GM19468 (cell line): ENCODE results near the gene NKX2-3.
A peak's percentile ranks its signal among the peaks of the same experiment; 100 is the strongest.

Experiments
- ATAC-seq: cut with Tn5 transposase; IDR thresholded peaks from one replicate; pipeline ENCODE4 v1.9.1; 2021; ENCODE audit warnings: mild to moderate bottlenecking, moderate library complexity, moderate number of reproducible peaks; ENCODE audit not compliant: unreplicated experiment; ENCODE audit errors: extremely low read depth

NKX2-3 gene

GRCh38 chr10:99537989-99538917 lies 5.5 kb downstream of the NKX2-3 start:
- ATAC-seq, result no peak

GRCh38 chr10:99539120-99539519 lies 6.4 kb downstream of the NKX2-3 start:
- ATAC-seq, result no peak

DNA sequence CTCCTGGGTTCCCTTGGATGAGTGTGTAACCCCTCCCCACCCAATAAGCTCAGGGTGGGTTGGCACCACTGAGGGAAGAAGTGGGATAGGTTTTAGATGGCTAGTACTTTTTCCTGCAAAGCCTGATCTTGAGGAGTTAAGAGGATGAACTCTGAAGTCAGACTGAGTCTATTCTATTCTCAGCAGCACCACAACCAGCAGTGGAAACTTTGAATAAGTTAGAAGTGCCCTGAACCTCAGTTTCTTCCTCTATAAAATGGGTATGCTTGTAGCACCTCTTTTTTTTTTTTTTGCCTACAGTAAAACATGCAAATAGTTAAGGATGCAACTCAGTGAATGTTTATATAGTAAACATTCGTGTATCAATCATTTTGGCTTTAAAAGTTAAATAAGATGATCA lies 7.1 kb downstream of the NKX2-3 start:
- no peak for ATAC-seq

- no peak for ATAC-seq
Observed at GRCh38 chr10:99540306-99540656, 7.5 kb downstream of the NKX2-3 start.

- ATAC-seq, result no peak
Observed at GRCh38 chr10:99540657-99541531, 8.2 kb downstream of the NKX2-3 start.

- no peak for ATAC-seq
Observed at GRCh38 chr10:99544322-99544721, 11.6 kb downstream of the NKX2-3 start.

GRCh38 chr10:99548041-99548530 lies 15.3 kb downstream of the NKX2-3 start:
- no peak for ATAC-seq

- ATAC-seq, result no peak
Observed at GRCh38 chr10:99551158-99551557, 18.4 kb downstream of the NKX2-3 start.

DNA sequence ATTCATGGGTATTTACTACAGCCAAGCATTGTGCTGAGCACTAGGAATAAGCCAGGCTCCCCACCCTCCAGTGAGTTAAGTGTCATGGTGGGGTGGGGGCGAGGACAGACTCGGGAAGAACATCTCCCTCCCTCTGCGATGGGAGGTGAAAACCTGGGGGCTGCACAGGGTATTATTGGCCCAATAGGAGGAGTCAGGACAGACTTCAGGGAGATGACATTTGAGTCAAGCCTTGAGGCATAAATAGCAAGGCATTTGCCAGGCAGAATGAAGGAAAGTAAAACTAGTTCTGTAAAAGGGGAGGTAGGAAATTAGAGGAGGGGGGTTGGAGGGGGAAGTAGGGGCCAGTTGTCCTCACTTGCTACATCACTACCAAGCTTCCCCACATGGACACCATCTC lies 18.9 kb downstream of the NKX2-3 start:
- ATAC-seq, result no peak

GRCh38 chr10:99555371-99555770 lies 22.6 kb downstream of the NKX2-3 start:
- no peak for ATAC-seq

GRCh38 chr10:99555825-99556523 lies 23.2 kb downstream of the NKX2-3 start:
- peak; percentile 75 for ATAC-seq

GRCh38 chr10:99557044-99557443 lies 24.3 kb downstream of the NKX2-3 start:
- ATAC-seq, result no peak

DNA sequence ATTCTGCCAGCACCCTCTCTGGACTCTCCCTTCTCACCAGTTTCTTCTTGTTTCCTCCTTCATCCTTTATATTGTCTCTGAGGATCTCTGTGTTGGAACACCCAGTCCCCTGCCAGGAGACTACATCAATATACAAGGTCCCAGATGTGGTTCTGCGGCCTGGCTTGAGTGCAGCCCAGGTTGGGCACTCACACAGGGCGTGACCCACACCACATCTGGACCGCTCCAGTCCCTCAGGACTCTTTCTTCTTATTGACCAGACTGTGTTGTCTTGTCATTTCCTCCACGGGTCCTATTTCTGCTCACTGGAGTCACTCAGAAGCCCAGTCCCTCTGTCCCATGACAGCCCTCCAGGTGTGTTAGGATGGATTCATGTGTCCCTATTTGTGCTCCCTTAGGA lies 26.0 kb downstream of the NKX2-3 start:
- no peak for ATAC-seq

- no peak for ATAC-seq
Observed at GRCh38 chr10:99560277-99561126, 27.8 kb downstream of the NKX2-3 start.

DNA sequence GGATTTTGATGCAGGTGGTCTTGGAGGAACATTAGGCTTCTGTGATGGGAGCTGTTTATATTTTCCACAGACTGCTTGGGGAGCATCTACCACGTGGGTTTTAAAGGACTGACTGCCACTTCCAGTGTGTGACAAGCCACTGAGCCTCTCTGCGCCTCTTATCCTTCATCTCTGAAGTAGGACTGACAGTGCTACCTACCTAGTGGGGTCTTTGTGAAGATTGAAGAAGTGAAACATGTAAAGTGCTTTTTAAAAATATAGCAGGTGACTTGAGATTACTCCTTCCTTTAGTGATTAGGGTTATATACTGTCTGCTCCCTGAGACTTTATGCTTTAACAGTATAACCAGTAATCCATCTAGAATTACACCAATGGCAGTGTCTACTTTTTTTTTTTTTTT lies 29.9 kb downstream of the NKX2-3 start:
- ATAC-seq, result no peak

GRCh38 chr10:99564361-99564760 lies 31.6 kb downstream of the NKX2-3 start:
- no peak for ATAC-seq

DNA sequence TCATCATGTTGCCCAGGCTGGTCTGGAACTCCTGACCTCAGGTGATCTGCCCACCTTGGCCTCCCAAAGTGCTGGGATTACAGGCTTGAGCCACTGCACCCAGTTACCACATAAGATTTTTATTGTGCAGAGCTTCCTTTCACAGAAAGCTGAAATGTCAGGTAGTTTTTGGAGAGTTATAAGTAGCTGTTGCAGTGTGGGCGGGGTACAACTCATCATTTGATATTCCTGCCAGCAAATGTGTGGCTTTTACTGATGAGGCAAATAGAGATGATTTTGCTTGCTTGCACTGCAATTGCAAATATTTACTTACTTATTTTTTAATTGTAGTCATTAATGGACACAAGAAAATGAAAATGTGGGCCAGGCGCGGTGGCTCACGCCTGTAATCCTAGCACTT lies 32.4 kb downstream of the NKX2-3 start:
- no peak for ATAC-seq

- no peak for ATAC-seq
Observed at GRCh38 chr10:99569253-99569939, 36.7 kb downstream of the NKX2-3 start.

DNA sequence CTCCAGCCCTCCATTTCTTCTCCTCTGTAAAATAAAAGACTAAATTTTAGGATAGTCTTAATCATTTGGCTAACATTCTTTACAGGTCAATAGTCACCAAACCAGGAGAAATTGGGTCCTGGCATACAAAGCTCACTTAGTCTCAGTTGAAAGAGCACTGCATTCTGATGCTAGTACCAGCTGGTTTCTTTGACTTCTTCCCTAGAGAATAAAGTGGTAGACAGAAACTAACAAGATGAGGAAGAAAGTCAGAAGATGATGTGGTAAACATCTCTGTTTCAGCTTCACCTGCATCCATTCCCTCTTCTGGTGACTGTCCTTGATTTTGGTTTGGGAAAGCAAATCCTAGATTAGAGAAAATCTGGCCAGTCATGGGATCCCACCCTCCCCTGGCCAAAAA lies 37.2 kb downstream of the NKX2-3 start:
- ATAC-seq, result no peak
